Measurements from ENCODE around the gene EMSY.

The EMSY gene

GRCh38 chr11:76493040-76493439, 48.2 kb downstream of the EMSY start:
- no peak overlapping the region for H3K4me2 ChIP-seq (ENCODE audit: low read depth, low read length, poor library complexity, severe bottlenecking)
- no peaks in the 10 kb centered on the region for H3K9me2 ChIP-seq (replicated peaks; ENCODE audit: insufficient read depth, low read length)
- H3K27ac ChIP-seq (ENCODE audit: low read depth, low read length), result no peak overlapping the region
- no peaks in the 10 kb centered on the region for H4K20me1 ChIP-seq (ENCODE audit: low read depth, low read length)
- H3K9ac ChIP-seq (ENCODE audit: low read length), result no peak overlapping the region
- H3F3A ChIP-seq (ENCODE audit: insufficient read depth), result no peaks in the 10 kb centered on the region
- H3K27me3 ChIP-seq (ENCODE audit: low read length), result no peaks in the 10 kb centered on the region
- no peaks in the 10 kb centered on the region for H3K9me3 ChIP-seq (ENCODE audit: insufficient read depth, low read length)
- H2AFZ ChIP-seq (ENCODE audit: low read depth, low read length, severe bottlenecking), result no peak overlapping the region
- peaks cover 20% of the 10 kb centered on the region; the same call in 1 of the 2 replicates for H3K36me3 ChIP-seq (ENCODE audit: low read length)
- H3K79me2 ChIP-seq (ENCODE audit: insufficient read depth, low read length), result peaks cover 4% of the 10 kb centered on the region; the same call in 1 of the 2 replicates
- TF ChIP-seq CTCF (IDR thresholded peaks at IDR 0.05; ENCODE audit: insufficient read depth, low read length, poor library complexity, severe bottlenecking) (no peak), EZH2phosphoT487 (conservative IDR thresholded peaks at IDR 0.05; ENCODE audit: low read length) (no peak)
- no peak overlapping the region for H3K4me3 ChIP-seq (ENCODE audit: insufficient read depth, low read length, poor library complexity, severe bottlenecking)

GRCh38 chr11:76493626-76494539, 49.1 kb downstream of the EMSY start:
- Histone ChIP-seq H3K9me2 (replicated peaks; ENCODE audit: insufficient read depth, low read length) (no peaks in the 10 kb centered on the region), H3F3A (ENCODE audit: insufficient read depth) (no peaks in the 10 kb centered on the region), H3K4me3 (ENCODE audit: insufficient read depth, low read length, poor library complexity, severe bottlenecking) (no peak overlapping the region), H3K27ac (ENCODE audit: low read depth, low read length) (no peak overlapping the region), H4K20me1 (ENCODE audit: low read depth, low read length) (no peaks in the 10 kb centered on the region), H3K9me3 (ENCODE audit: insufficient read depth, low read length) (no peaks in the 10 kb centered on the region), H2AFZ (ENCODE audit: low read depth, low read length, severe bottlenecking) (no peak overlapping the region), H3K9ac (ENCODE audit: low read length) (no peak overlapping the region), H3K4me2 (ENCODE audit: low read depth, low read length, poor library complexity, severe bottlenecking) (no peak overlapping the region), H3K79me2 (ENCODE audit: insufficient read depth, low read length) (peaks cover 4% of the 10 kb centered on the region; the same call in 1 of the 2 replicates), H3K27me3 (ENCODE audit: low read length) (no peaks in the 10 kb centered on the region), H3K36me3 (ENCODE audit: low read length) (peaks cover 27% of the 10 kb centered on the region; the same call in 1 of the 2 replicates)
- TF ChIP-seq EZH2phosphoT487 (conservative IDR thresholded peaks at IDR 0.05; ENCODE audit: low read length) (no peak), CTCF (IDR thresholded peaks at IDR 0.05; ENCODE audit: insufficient read depth, low read length, poor library complexity, severe bottlenecking) (no peak)

GRCh38 chr11:76495019-76495418, 50.2 kb downstream of the EMSY start:
- Histone ChIP-seq H3K27me3 (ENCODE audit: low read length) (no peaks in the 10 kb centered on the region), H3K9me2 (replicated peaks; ENCODE audit: insufficient read depth, low read length) (no peaks in the 10 kb centered on the region), H3K9me3 (ENCODE audit: insufficient read depth, low read length) (no peaks in the 10 kb centered on the region), H2AFZ (ENCODE audit: low read depth, low read length, severe bottlenecking) (no peak overlapping the region), H3K27ac (ENCODE audit: low read depth, low read length) (no peak overlapping the region), H3K9ac (ENCODE audit: low read length) (no peak overlapping the region), H3K4me3 (ENCODE audit: insufficient read depth, low read length, poor library complexity, severe bottlenecking) (no peak overlapping the region), H3K4me2 (ENCODE audit: low read depth, low read length, poor library complexity, severe bottlenecking) (no peak overlapping the region), H3K79me2 (ENCODE audit: insufficient read depth, low read length) (peaks cover 4% of the 10 kb centered on the region; the same call in 1 of the 2 replicates), H3F3A (ENCODE audit: insufficient read depth) (no peaks in the 10 kb centered on the region), H3K36me3 (ENCODE audit: low read length) (peaks cover 32% of the 10 kb centered on the region; the same call in 1 of the 2 replicates), H4K20me1 (ENCODE audit: low read depth, low read length) (no peaks in the 10 kb centered on the region)
- TF ChIP-seq CTCF (IDR thresholded peaks at IDR 0.05; ENCODE audit: insufficient read depth, low read length, poor library complexity, severe bottlenecking) (no peak), EZH2phosphoT487 (conservative IDR thresholded peaks at IDR 0.05; ENCODE audit: low read length) (no peak)

Measured in SU-DHL-6 (cell line).